ENCODE data around the gene RNF207. TPM values are rescaled to one million over a fixed set of nuclear protein-coding genes. Genes with fewer than 3 reads are reported as not detected.

Gene RNF207
- total and polyA plus RNA-seq, 2 donors (not counting 3 experiments of a cell fraction or from before 2014, with no cell fraction given) = 3.2 to 8.2 TPM

DNA sequence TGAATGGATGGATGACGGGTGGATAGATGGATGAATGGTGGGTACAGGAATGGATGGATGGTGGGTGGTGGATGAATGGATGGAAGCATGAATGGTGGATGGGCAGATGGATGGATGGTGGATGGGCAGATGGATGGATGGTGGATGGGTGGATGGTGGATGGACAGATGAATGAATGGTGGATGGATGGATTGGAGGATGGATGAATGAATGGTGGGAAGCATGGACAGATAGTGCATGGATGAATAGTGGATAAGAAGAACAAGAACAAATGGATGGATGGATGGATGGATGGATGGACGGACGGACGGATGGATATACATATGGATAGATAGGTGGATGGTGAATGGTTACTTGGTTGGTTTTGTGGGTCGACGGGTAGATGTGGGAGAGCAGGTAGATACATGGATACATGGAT lies 30.5 kb upstream of the RNF207 start:
- no peaks in the 10 kb centered on the region for H3K36me3 ChIP-seq (ENCODE audit: control insufficient read depth in 2 of 2, extremely low read depth in 1 of 2, insufficient read depth in 2 of 2, low read length in 2 of 2)
- H3K27me3 ChIP-seq (ENCODE audit: control insufficient read depth in 2 of 2, insufficient read depth in 2 of 2, low read length in 2 of 2) = peaks cover 14 to 22% of the 10 kb centered on the region in 2 experiments
- intact Hi-C loops (cut with micrococcal nuclease) (no loop called here), dilution Hi-C loops (cut with MboI; ENCODE audit: extremely low pct_ligation_motif_present, low sequenced_read_pairs) (no loop called here)
- ChIA-PET CTCF (no interaction called here), POLR2A (no interaction called here)
- FAIRE-seq = no peak
- H3K79me2 ChIP-seq (ENCODE audit: control insufficient read depth, insufficient read depth, low read length) = no peaks in the 10 kb centered on the region
- H3K4me3 ChIP-seq (replicated peaks in 1 of 3; ENCODE audit: insufficient read depth in 1 of 3, low read depth in 1 of 3, low read length in 3 of 3) = no peak overlapping the region
- no peak overlapping the region for H3K27ac ChIP-seq (ENCODE audit: insufficient read depth, low read depth, low read length)
- BruUV-seq (replicated peaks) = no TSS peak
- DNase-seq (ENCODE audit: low read depth, low spot score) = no peak
- no peak overlapping the region for H3K9ac ChIP-seq (replicated peaks; ENCODE audit: extremely low read depth, insufficient read depth, low read length)
- no peak overlapping the region for H2AFZ ChIP-seq (ENCODE audit: low read depth, low read length)
- H4K20me1 ChIP-seq (replicated peaks; ENCODE audit: control insufficient read depth, extremely low read depth, insufficient read depth, low read length) = no peaks in the 10 kb centered on the region
- no peaks in the 10 kb centered on the region for H3K9me3 ChIP-seq (replicated peaks; ENCODE audit: control insufficient read depth, insufficient read depth, low read length)
- no peaks in the 10 kb centered on the region for H3K9me1 ChIP-seq (replicated peaks; ENCODE audit: control insufficient read depth, extremely low read depth, insufficient read depth, low read length)
- no peaks in the 10 kb centered on the region for H3K4me1 ChIP-seq (ENCODE audit: control insufficient read depth, extremely low read depth, insufficient read depth, low read length)
- no peak overlapping the region for H3K4me2 ChIP-seq (ENCODE audit: insufficient read depth, low read length)
- TF ChIP-seq, protein P1, sequence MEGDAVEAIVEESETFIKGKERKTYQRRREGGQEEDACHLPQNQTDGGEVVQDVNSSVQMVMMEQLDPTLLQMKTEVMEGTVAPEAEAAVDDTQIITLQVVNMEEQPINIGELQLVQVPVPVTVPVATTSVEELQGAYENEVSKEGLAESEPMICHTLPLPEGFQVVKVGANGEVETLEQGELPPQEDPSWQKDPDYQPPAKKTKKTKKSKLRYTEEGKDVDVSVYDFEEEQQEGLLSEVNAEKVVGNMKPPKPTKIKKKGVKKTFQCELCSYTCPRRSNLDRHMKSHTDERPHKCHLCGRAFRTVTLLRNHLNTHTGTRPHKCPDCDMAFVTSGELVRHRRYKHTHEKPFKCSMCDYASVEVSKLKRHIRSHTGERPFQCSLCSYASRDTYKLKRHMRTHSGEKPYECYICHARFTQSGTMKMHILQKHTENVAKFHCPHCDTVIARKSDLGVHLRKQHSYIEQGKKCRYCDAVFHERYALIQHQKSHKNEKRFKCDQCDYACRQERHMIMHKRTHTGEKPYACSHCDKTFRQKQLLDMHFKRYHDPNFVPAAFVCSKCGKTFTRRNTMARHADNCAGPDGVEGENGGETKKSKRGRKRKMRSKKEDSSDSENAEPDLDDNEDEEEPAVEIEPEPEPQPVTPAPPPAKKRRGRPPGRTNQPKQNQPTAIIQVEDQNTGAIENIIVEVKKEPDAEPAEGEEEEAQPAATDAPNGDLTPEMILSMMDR (IDR thresholded peaks at IDR 0.05; ENCODE audit: extremely low read depth in 1 of 2, insufficient read depth in 1 of 2, low read depth in 1 of 2, low read length in 2 of 2) = no peak
- TF ChIP-seq MYC (IDR thresholded peaks at IDR 0.05; ENCODE audit: low read depth, low read length) (no peak), FOS (IDR thresholded peaks at IDR 0.05; ENCODE audit: borderline replicate concordance, insufficient read depth, low read length) (no peak), GATA2 (IDR thresholded peaks at IDR 0.05; ENCODE audit: insufficient read depth, insufficient read length, low read depth, low read length) (no peak), EZH2 (IDR thresholded peaks at IDR 0.05; ENCODE audit: borderline replicate concordance, low read depth, low read length, severe bottlenecking) (no peak), JUN (IDR thresholded peaks at IDR 0.05; ENCODE audit: borderline replicate concordance, insufficient read depth, insufficient read length, low read depth) (no peak), POLR2AphosphoS5 (IDR thresholded peaks at IDR 0.05; ENCODE audit: insufficient read depth, low read depth, low read length) (no peak), POLR2A (IDR thresholded peaks at IDR 0.05; ENCODE audit: low read depth, low read length) (no peak)
- TF ChIP-seq, protein P2, sequence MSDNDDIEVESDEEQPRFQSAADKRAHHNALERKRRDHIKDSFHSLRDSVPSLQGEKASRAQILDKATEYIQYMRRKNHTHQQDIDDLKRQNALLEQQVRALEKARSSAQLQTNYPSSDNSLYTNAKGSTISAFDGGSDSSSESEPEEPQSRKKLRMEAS (IDR thresholded peaks at IDR 0.05; ENCODE audit: insufficient read depth, insufficient read length) = no peak

All from endothelial cell of umbilical vein (primary cell).